HG02588 (cell line): ENCODE data around the gene ACRV1.

Experiments used
- ATAC-seq: cut with Tn5 transposase; IDR thresholded peaks from one replicate; pipeline ENCODE4 v1.9.1; 2021; ENCODE audit warnings: mild to moderate bottlenecking, moderate library complexity; ENCODE audit not compliant: unreplicated experiment

ACRV1 gene

GRCh38 chr11:125662689-125663088 lies 18.0 kb downstream of the ACRV1 start:
- no peak for ATAC-seq

DNA sequence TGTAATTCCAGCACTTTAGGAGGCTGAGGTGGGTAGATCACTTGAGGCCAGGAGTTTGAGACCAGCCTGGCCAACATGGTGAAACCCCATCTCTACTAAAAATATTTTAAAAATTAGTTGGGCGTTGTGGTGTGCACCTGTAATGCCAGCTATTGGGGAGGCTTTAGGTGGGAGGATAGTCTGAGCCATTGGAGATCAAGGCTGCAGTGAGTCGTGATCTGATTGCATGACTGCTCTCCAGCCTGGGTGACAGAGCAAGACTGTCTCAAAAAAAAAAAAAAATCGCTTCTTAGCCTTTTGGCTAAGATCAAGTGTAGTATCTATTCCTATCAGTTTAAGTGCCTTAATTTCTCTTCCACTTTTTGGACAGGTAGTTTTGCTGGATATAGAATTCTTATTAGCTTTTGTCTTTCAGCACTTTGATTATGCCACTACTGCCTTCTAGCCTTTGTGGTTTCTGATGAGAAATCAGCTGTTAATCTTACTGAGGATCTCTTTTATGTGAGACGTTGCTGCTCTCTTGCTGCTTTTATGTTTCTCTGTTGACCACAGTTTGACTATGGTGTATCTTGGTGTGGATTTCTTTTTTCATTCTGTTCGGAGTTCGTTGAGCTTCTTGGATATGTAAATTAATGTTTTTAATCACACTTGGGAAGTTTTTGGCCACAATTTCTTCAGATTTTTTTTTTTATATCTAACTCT lies 31.0 kb downstream of the ACRV1 start:
- no peak for ATAC-seq

DNA sequence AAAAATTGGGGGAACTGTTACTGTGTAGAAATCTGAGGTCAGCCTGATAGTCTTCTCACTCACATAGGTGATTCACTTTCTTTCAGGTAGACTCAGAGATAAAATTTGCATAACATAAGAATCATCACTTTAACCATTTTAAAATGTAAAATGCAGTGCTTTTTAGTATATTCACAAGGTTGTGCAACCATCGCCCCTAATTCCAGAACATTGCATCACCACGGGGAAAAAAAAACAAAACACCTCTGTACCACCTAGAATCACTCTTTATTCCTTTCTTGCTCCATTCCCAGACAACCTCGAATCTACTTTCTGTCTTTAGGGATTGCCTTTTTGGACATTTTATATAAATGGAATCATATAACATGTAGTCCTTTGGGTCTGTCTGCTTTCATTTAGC lies 34.8 kb downstream of the ACRV1 start:
- ATAC-seq: no peak

GRCh38 chr11:125638315-125638714 lies 42.3 kb downstream of the ACRV1 start:
- ATAC-seq: no peak

GRCh38 chr11:125637840-125638239 lies 42.8 kb downstream of the ACRV1 start:
- no peak for ATAC-seq

- ATAC-seq: no peak
These were observed 53.3 kb downstream of the ACRV1 start for GRCh38 chr11:125627236-125627910.

DNA sequence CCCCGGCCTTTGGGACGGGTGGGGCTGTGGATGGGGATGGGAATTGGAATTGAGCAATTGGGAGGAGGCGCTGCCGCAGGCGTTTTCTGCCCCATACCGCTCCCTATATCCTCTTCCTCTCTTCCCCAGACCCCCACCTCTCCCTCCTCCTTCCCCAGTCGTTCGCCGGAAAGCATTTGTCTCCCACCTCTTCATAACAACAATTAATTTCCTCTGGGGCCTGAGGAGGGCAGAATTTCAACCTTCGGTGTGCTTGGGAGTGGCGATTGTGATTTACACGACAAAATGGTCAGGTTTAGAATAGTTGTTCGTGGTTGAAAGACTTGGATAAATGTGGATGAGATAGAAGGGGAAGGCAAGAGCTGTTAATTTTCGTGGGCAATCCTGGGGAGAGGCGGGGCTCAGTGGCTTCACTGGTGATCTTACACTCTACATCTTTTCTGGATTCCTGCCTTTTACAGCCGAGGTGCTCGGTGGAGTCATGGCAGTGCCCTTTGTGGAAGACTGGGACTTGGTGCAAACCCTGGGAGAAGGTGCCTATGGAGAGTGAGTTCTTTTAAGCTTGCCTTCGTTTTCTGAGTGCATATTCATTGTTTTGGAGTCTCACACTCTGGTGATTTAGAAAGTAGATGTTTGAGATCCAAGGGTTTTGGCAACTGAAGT lies 54.2 kb downstream of the ACRV1 start:
- ATAC-seq: peak; percentile 23

GRCh38 chr11:125625630-125626287 lies 54.9 kb downstream of the ACRV1 start:
- peak; percentile 85 for ATAC-seq

DNA sequence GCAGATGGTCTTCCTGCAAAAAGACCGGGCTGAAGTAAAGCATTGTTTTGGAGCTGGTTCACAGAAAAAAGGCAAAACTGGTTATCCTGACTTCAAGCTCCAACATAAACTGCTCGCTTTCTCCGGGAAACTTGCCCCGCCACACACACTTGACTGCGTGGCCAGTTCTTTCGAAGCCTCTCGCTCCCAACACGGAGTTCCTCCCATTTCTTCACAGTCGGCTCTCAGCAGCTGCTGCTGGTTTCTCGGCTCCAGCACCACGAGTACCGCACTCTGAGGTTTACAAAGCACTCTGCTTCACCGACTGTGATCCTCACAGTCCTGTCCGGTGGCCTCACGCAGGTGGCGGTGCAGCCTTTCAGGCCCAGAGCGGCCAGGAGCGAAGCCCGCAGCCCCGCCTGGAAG lies 55.4 kb downstream of the ACRV1 start:
- ATAC-seq: peak; percentile 32

- no peak for ATAC-seq
These were observed 55.9 kb downstream of the ACRV1 start, which contains the start of gene CHEK1 for GRCh38 chr11:125624756-125625213. CHEK1 (plus strand) TSS chr11:125625163; CDS start chr11:125626769, 1,606 bp downstream.

GRCh38 chr11:125623064-125623463 lies 57.6 kb downstream of the ACRV1 start:
- ATAC-seq: no peak

GRCh38 chr11:125621995-125622394 lies 58.7 kb downstream of the ACRV1 start:
- no peak for ATAC-seq
